HEK293 (cell line): ENCODE data around the gene SIGMAR1.

Experiments used
- CTCF ChIA-PET: fragments of 350-600 bp; formaldehyde crosslinking; extraction: SDS; loops from one replicate; lab custom pipeline; 2021; ENCODE audit warnings: antibody characterized with exemption; lab: Yijun Ruan, JAX
- POLR2A ChIA-PET: fragments of 300-600 bp; formaldehyde crosslinking; extraction: SDS; loops from one replicate; lab custom pipeline; 2020; ENCODE audit warnings: antibody characterized with exemption, inconsistent platforms; lab: Yijun Ruan, JAX
- H3K27ac ChIP-seq: fragments of 200-500 bp; sonication (Bioruptor generic); 2 replicates; pipeline ENCODE4 v1.5.1; 2014; ENCODE audit warnings: low read depth, low read length, control low read depth, inconsistent platforms; ENCODE audit errors: extremely low read depth
- H3K36me3 ChIP-seq, 2 experiments: fragments of 200-500 bp in 1 of 2; sonication (Bioruptor generic) in 1 of 2; 1 replicate in 1 of 2; 2 replicates in 1 of 2; pipeline ENCODE4 v1.5.1; 2014 to 2017; ENCODE audit warnings: inconsistent platforms in 2 of 2, low read length in 2 of 2; ENCODE audit not compliant: control insufficient read depth in 2 of 2, insufficient read depth in 1 of 2
- H3K4me1 ChIP-seq: fragments of 200-500 bp; sonication (Bioruptor generic); 2 replicates; pipeline ENCODE4 v1.5.1; 2014; ENCODE audit warnings: mild to moderate bottlenecking, low read length, inconsistent platforms; ENCODE audit not compliant: control insufficient read depth, insufficient read depth
- H3K4me3 ChIP-seq: 2 replicates; pipeline ENCODE4 v1.5.1; 2011; ENCODE audit warnings: low read depth, mild to moderate bottlenecking, control low read depth, low read length, moderate library complexity
- H3K9me3 ChIP-seq: fragments of 200-500 bp; sonication (Bioruptor generic); 2 replicates; pipeline ENCODE4 v1.5.1; 2014; ENCODE audit warnings: low read depth, low read length, inconsistent platforms; ENCODE audit not compliant: control insufficient read depth, insufficient read depth
- GLIS2 ChIP-seq: fragments of 450-650 bp; formaldehyde crosslinking; IDR thresholded peaks from 2 replicates; pipeline ENCODE4 v1.5.1; 2016; ENCODE audit warnings: missing biosample characterization, missing genetic modification characterization
- KLF1 ChIP-seq: fragments of 450-650 bp; formaldehyde crosslinking; IDR thresholded peaks from 2 replicates; pipeline ENCODE4 v1.5.1; 2016; ENCODE audit warnings: missing biosample characterization, missing genetic modification characterization
- YY1 ChIP-seq: fragments of 450-650 bp; formaldehyde crosslinking; IDR thresholded peaks from 2 replicates; pipeline ENCODE4 v1.5.1; 2018; ENCODE audit warnings: missing biosample characterization, missing genetic modification characterization
- ZFP69B ChIP-seq: fragments of 450-650 bp; formaldehyde crosslinking; IDR thresholded peaks from 2 replicates; pipeline ENCODE4 v1.5.1; 2016; ENCODE audit warnings: missing biosample characterization, missing genetic modification characterization
- ZNF239 ChIP-seq: fragments of 450-650 bp; formaldehyde crosslinking; IDR thresholded peaks from 2 replicates; pipeline ENCODE4 v1.5.1; 2016; ENCODE audit warnings: missing biosample characterization, missing genetic modification characterization
- ZNF324 ChIP-seq: fragments of 450-650 bp; formaldehyde crosslinking; IDR thresholded peaks from 2 replicates; pipeline ENCODE4 v1.5.1; 2016; ENCODE audit warnings: missing biosample characterization, missing genetic modification characterization
- ZXDB ChIP-seq: fragments of 450-650 bp; formaldehyde crosslinking; IDR thresholded peaks from 2 replicates; pipeline ENCODE4 v1.5.1; 2016; ENCODE audit warnings: missing biosample characterization, missing genetic modification characterization
- TF ChIP-seq, protein P1 (sequence below): fragments of 450-650 bp; formaldehyde crosslinking; IDR thresholded peaks from 2 replicates; pipeline ENCODE4 v1.5.1; 2017; ENCODE audit warnings: missing biosample characterization, missing genetic modification characterization
- TF ChIP-seq, protein P2 (sequence below): fragments of 450-650 bp; formaldehyde crosslinking; IDR thresholded peaks from 2 replicates; pipeline ENCODE4 v1.5.1; 2016; ENCODE audit warnings: missing biosample characterization, missing genetic modification characterization
- TF ChIP-seq, protein P3 (sequence below): fragments of 450-650 bp; formaldehyde crosslinking; IDR thresholded peaks from 2 replicates; pipeline ENCODE4 v1.5.1; 2016; ENCODE audit warnings: missing biosample characterization, missing genetic modification characterization
- TF ChIP-seq, protein P4 (sequence below): fragments of 450-650 bp; formaldehyde crosslinking; IDR thresholded peaks from 2 replicates; pipeline ENCODE4 v1.5.1; 2016; ENCODE audit warnings: missing biosample characterization, missing genetic modification characterization
- TF ChIP-seq, protein P5 (sequence below): fragments of 450-650 bp; formaldehyde crosslinking; IDR thresholded peaks from 2 replicates; pipeline ENCODE4 v1.5.1; 2016; ENCODE audit warnings: missing biosample characterization, missing genetic modification characterization

SIGMAR1 gene

DNA sequence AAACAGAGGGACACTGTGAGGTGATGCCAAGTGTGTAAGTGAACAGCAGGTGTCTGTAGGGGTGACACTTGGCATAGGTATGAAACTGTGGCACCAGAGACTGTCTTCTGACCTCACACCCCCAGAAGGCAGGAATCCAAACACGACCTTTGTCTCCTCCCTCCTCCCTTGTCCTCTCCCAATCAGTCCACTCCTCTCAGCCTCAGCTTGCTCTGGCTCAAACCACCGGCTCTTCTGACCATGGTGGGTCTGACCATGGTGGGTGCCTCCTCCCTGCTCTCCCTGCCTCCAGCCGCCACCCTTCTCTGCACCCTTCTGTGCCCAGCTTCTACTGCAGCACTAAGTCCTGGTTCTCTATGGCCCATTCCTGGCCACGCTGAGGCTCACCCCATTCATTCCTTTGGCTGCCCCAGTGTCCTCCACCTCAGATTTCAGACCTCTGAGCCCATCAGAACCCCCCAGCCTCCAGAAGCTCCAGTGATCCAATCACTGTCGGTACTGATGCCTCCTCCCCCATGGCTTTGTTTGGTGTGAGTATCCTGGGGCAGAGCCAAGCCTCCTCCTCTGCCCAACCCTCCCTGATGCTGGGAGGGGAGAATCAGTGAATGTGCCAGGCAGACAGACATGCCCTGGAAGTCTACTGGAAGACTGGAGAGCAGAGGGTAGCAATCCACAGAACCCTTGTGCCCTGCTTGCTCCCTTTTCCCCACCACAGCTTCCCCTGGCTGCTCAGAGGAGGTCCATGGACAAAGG lies 7.0 kb downstream of the SIGMAR1 start:
- POLR2A ChIA-PET, result no interaction called here
- H3K36me3 ChIP-seq, result peaks cover 0 to 10% of the 10 kb centered on the region in 2 experiments; a peak in 2 of 3 replicates
- no peaks in the 10 kb centered on the region; the same call in 1 of the 2 replicates for H3K4me1 ChIP-seq
- H3K9me3 ChIP-seq, result no peaks in the 10 kb centered on the region
- no peak overlapping the region for H3K4me3 ChIP-seq
- no peak for TF ChIP-seq ZNF239
- no peak for TF ChIP-seq ZNF324 (tag by site-specific recombination)
- TF ChIP-seq, protein P1, sequence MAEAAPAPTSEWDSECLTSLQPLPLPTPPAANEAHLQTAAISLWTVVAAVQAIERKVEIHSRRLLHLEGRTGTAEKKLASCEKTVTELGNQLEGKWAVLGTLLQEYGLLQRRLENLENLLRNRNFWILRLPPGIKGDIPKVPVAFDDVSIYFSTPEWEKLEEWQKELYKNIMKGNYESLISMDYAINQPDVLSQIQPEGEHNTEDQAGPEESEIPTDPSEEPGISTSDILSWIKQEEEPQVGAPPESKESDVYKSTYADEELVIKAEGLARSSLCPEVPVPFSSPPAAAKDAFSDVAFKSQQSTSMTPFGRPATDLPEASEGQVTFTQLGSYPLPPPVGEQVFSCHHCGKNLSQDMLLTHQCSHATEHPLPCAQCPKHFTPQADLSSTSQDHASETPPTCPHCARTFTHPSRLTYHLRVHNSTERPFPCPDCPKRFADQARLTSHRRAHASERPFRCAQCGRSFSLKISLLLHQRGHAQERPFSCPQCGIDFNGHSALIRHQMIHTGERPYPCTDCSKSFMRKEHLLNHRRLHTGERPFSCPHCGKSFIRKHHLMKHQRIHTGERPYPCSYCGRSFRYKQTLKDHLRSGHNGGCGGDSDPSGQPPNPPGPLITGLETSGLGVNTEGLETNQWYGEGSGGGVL (tag by site-specific recombination), result 0 out of 2 replicates have a peak, but pooled peaks have one; percentile 9
- TF ChIP-seq, protein P2, sequence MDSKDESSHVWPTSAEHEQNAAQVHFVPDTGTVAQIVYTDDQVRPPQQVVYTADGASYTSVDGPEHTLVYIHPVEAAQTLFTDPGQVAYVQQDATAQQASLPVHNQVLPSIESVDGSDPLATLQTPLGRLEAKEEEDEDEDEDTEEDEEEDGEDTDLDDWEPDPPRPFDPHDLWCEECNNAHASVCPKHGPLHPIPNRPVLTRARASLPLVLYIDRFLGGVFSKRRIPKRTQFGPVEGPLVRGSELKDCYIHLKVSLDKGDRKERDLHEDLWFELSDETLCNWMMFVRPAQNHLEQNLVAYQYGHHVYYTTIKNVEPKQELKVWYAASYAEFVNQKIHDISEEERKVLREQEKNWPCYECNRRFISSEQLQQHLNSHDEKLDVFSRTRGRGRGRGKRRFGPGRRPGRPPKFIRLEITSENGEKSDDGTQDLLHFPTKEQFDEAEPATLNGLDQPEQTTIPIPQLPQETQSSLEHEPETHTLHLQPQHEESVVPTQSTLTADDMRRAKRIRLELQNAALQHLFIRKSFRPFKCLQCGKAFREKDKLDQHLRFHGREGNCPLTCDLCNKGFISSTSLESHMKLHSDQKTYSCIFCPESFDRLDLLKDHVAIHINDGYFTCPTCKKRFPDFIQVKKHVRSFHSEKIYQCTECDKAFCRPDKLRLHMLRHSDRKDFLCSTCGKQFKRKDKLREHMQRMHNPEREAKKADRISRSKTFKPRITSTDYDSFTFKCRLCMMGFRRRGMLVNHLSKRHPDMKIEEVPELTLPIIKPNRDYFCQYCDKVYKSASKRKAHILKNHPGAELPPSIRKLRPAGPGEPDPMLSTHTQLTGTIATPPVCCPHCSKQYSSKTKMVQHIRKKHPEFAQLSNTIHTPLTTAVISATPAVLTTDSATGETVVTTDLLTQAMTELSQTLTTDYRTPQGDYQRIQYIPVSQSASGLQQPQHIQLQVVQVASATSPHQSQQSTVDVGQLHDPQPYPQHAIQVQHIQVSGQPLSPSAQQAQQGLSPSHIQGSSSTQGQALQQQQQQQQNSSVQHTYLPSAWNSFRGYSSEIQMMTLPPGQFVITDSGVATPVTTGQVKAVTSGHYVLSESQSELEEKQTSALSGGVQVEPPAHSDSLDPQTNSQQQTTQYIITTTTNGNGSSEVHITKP (tag by site-specific recombination), result peak; percentile 80
- TF ChIP-seq KLF1 (tag by site-specific recombination), result 0 out of 2 replicates have a peak, but pooled peaks have one; percentile 10
- CTCF ChIA-PET, result interaction anchor here (0.7 to 3.2 kb wide), 7 partner anchors 10 to 227 kb away, joined by 3 to 18 read pairs (median 7); partner anchors contain the start of genes DCTN3 and RPP25L
- H3K27ac ChIP-seq, result no peak overlapping the region

DNA sequence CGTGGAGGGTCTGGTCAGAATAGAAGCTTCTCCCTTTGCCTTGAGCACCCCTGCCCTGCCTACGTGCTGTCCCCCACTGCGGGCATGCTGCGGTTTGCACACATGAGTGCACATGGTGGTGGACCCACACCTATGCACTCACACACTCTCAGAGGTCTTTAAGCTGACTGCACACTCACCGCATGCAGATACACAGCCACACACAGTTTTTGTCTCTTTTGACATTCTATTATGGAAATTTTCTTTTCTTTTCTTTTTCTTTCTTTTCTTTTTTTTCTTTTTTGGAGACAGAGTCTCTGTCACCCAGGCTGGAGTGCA lies 8.1 kb downstream of the SIGMAR1 start:
- Histone ChIP-seq H3K9me3 (no peaks in the 10 kb centered on the region), H3K27ac (no peak overlapping the region), H3K36me3 (no peaks in the 10 kb centered on the region; a peak in 1 of 3 replicates), H3K4me3 (no peak overlapping the region), H3K4me1 (no peaks in the 10 kb centered on the region; the same call in 1 of the 2 replicates)
- TF ChIP-seq GLIS2 (tag by site-specific recombination) (0 out of 2 replicates have a peak, but pooled peaks have one; percentile 1), ZNF239 (no peak), ZXDB (tag by site-specific recombination) (no peak), ZFP69B (tag by site-specific recombination) (peak; percentile 72), YY1 (tag by site-specific recombination) (no peak)
- TF ChIP-seq, protein P3, sequence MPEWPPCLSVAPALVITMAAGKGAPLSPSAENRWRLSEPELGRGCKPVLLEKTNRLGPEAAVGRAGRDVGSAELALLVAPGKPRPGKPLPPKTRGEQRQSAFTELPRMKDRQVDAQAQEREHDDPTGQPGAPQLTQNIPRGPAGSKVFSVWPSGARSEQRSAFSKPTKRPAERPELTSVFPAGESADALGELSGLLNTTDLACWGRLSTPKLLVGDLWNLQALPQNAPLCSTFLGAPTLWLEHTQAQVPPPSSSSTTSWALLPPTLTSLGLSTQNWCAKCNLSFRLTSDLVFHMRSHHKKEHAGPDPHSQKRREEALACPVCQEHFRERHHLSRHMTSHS (tag by site-specific recombination), result no peak
- TF ChIP-seq, protein P4, sequence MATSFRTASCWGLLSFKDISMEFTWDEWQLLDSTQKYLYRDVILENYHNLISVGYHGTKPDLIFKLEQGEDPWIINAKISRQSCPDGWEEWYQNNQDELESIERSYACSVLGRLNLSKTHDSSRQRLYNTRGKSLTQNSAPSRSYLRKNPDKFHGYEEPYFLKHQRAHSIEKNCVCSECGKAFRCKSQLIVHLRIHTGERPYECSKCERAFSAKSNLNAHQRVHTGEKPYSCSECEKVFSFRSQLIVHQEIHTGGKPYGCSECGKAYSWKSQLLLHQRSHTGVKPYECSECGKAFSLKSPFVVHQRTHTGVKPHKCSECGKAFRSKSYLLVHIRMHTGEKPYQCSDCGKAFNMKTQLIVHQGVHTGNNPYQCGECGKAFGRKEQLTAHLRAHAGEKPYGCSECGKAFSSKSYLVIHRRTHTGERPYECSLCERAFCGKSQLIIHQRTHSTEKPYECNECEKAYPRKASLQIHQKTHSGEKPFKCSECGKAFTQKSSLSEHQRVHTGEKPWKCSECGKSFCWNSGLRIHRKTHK (tag by site-specific recombination), result no peak
- TF ChIP-seq, protein P5, sequence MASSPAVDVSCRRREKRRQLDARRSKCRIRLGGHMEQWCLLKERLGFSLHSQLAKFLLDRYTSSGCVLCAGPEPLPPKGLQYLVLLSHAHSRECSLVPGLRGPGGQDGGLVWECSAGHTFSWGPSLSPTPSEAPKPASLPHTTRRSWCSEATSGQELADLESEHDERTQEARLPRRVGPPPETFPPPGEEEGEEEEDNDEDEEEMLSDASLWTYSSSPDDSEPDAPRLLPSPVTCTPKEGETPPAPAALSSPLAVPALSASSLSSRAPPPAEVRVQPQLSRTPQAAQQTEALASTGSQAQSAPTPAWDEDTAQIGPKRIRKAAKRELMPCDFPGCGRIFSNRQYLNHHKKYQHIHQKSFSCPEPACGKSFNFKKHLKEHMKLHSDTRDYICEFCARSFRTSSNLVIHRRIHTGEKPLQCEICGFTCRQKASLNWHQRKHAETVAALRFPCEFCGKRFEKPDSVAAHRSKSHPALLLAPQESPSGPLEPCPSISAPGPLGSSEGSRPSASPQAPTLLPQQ (tag by site-specific recombination), result peak; percentile 75
- ChIA-PET POLR2A (interaction anchor here (1.5 kb wide), 1 partner anchor 8 kb away, joined by 9 read pairs; the partner anchor contains the start of gene SIGMAR1), CTCF (interaction anchor here (0.7 to 3.2 kb wide), 6 partner anchors 9 to 107 kb away, joined by 3 to 18 read pairs (median 8); partner anchors contain the start of genes DCTN3 and RPP25L)
